ENCODE results near the gene SPTLC3. TPM values are rescaled to one million over a fixed set of nuclear protein-coding genes. Genes with fewer than 3 reads are reported as not detected.

SPTLC3 gene
- total and polyA plus RNA-seq, 12 donors, result 1.4 to 15.7 (median 8.7) TPM

GRCh38 chr20:13169086-13169485 lies 160.3 kb downstream of the SPTLC3 start:
- H3K27ac ChIP-seq, result no peak overlapping the region
- no peaks in the 10 kb centered on the region for H3K9me3 ChIP-seq (replicated peaks in 1 of 3)
- H3K4me1 ChIP-seq (replicated peaks in 1 of 2), result no peaks in the 10 kb centered on the region
- DNase-seq, result no peak
- no peaks in the 10 kb centered on the region for H3K36me3 ChIP-seq (replicated peaks in 1 of 2)
- WGBS, 4 donors, result 72 to 80% (median 77%) methylated on average over 1 of the region's 1 CpG
- TF ChIP-seq POLR2A (IDR thresholded peaks at IDR 0.05), result no peak
- no peaks in the 10 kb centered on the region for H3K27me3 ChIP-seq
- no peak overlapping the region for H3K4me3 ChIP-seq
- intact Hi-C loops (cut with DNase I), result no loop called here

GRCh38 chr20:13170771-13171170 lies 162.0 kb downstream of the SPTLC3 start:
- WGBS, 4 donors, result 68 to 94% (median 79%) methylated on average over 3 of the region's 3 CpGs
- Histone ChIP-seq H3K4me3 (no peak overlapping the region), H3K4me1 (replicated peaks in 1 of 2) (no peaks in the 10 kb centered on the region), H3K9me3 (replicated peaks in 1 of 3) (no peaks in the 10 kb centered on the region), H3K36me3 (replicated peaks in 1 of 2) (no peaks in the 10 kb centered on the region), H3K27me3 (no peaks in the 10 kb centered on the region), H3K27ac (no peak overlapping the region)
- TF ChIP-seq POLR2A (IDR thresholded peaks at IDR 0.05), result no peak
- TF ChIP-seq CTCF (IDR thresholded peaks at IDR 0.05), result no peak
- no peak for DNase-seq
- intact Hi-C loops (cut with DNase I), result no loop called here

GRCh38 chr20:13173201-13173600 lies 164.4 kb downstream of the SPTLC3 start:
- no peak for DNase-seq
- TF ChIP-seq POLR2A (IDR thresholded peaks at IDR 0.05), result no peak
- no peak for TF ChIP-seq CTCF (IDR thresholded peaks at IDR 0.05)

GRCh38 chr20:13174402-13174801 lies 165.6 kb downstream of the SPTLC3 start:
- Histone ChIP-seq H3K27me3 (no peaks in the 10 kb centered on the region), H3K4me1 (replicated peaks in 1 of 2) (no peaks in the 10 kb centered on the region), H3K9me3 (replicated peaks in 1 of 3) (no peaks in the 10 kb centered on the region), H3K36me3 (replicated peaks in 1 of 2) (no peaks in the 10 kb centered on the region), H3K4me3 (no peak overlapping the region), H3K27ac (no peak overlapping the region)
- intact Hi-C loops (cut with DNase I), result no loop called here
- TF ChIP-seq CTCF (IDR thresholded peaks at IDR 0.05) (no peak), POLR2A (IDR thresholded peaks at IDR 0.05) (no peak)
- DNase-seq, result no peak
- 87 to 91% (median 88%) methylated on average over 9 of the region's 9 CpGs for whole genome bisulfite sequencing, 4 donors

More at GRCh38 chr20:13173201-13173600, 164.4 kb downstream of the SPTLC3 start:
- no peak overlapping the region for H3K27ac ChIP-seq
- H3K27me3 ChIP-seq, result no peaks in the 10 kb centered on the region
- 73 to 86% (median 81%) methylated on average over 2 of the region's 2 CpGs for WGBS, 4 donors
- intact Hi-C loops (cut with DNase I), result no loop called here
- no peak overlapping the region for H3K4me3 ChIP-seq
- H3K4me1 ChIP-seq (replicated peaks in 1 of 2), result no peaks in the 10 kb centered on the region
- no peaks in the 10 kb centered on the region for H3K36me3 ChIP-seq (replicated peaks in 1 of 2)
- H3K9me3 ChIP-seq (replicated peaks in 1 of 3), result no peaks in the 10 kb centered on the region

Data from adrenal gland (tissue), 12 donors.